Right lobe of liver (tissue), 4 donors: ENCODE results near the gene PIANP.

Experiments used
- CTCF ChIP-seq, 4 donors: fragments of 200-600 bp in 3 of 4; fragments of 450-650 bp in 1 of 4; IDR thresholded peaks; one replicate each; pipeline versions ENCODE4 v1.5.1 to v1.8.0; 2016 to 2022; ENCODE audit warnings: antibody characterized with exemption in 4 of 4, mild to moderate bottlenecking in 2 of 4
- POLR2A ChIP-seq: fragments of 450-650 bp; IDR thresholded peaks from one replicate; pipeline ENCODE4 v1.6.1; 2017; ENCODE audit warnings: antibody characterized with exemption, mild to moderate bottlenecking
- donor health status: DM: no; HTN: no; CAD: no.
- donor health status: DM: no; HTN: no; CAD: no.
- donor health status: DM: no; HTN: yes; CAD: no.

GRCh38 chr12:6722863-6723262 is 22.2 kb upstream of the PIANP start:
- no peak for TF ChIP-seq CTCF (IDR thresholded peaks at IDR 0.05)
- TF ChIP-seq POLR2A, result no peak
